ENCODE results near the gene CAV1. TPM values are rescaled to one million over a fixed set of nuclear protein-coding genes. Genes with fewer than 3 reads are reported as not detected.

The CAV1 gene
- total and polyA plus RNA-seq, 2 donors (not counting 1 experiment from before 2014, with no cell fraction given) = 461 to 1,245 TPM

DNA sequence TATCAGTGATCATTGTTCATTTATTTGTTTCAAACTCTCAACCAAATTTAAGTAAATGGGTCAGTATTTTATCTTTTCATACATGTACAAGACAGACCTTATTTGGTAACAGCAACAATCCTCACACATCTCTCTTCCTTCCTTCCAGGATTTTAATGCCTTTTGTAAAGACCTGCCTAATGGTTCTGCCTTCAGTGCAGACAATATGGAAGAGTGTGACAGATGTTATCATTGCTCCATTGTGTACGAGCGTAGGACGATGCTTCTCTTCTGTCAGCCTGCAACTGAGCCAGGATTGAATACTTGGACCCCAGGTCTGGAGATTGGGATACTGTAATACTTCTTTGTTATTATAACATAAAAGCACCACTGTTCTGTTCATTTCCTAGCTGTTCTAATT lies 19.0 kb upstream of the CAV1 start:
- no peak for TF ChIP-seq EZH2 (IDR thresholded peaks at IDR 0.05; ENCODE audit: low read length, missing control alignments)
- TF ChIP-seq, protein P1, sequence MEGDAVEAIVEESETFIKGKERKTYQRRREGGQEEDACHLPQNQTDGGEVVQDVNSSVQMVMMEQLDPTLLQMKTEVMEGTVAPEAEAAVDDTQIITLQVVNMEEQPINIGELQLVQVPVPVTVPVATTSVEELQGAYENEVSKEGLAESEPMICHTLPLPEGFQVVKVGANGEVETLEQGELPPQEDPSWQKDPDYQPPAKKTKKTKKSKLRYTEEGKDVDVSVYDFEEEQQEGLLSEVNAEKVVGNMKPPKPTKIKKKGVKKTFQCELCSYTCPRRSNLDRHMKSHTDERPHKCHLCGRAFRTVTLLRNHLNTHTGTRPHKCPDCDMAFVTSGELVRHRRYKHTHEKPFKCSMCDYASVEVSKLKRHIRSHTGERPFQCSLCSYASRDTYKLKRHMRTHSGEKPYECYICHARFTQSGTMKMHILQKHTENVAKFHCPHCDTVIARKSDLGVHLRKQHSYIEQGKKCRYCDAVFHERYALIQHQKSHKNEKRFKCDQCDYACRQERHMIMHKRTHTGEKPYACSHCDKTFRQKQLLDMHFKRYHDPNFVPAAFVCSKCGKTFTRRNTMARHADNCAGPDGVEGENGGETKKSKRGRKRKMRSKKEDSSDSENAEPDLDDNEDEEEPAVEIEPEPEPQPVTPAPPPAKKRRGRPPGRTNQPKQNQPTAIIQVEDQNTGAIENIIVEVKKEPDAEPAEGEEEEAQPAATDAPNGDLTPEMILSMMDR (conservative IDR thresholded peaks at IDR 0.05 in 1 of 2, IDR thresholded peaks at IDR 0.05 in 1 of 2; ENCODE audit: low read depth in 1 of 2, low read length in 2 of 2) = no peak
- Histone ChIP-seq H3K79me2 (ENCODE audit: control insufficient read depth, insufficient read depth, low read length) (peaks cover 46% of the 10 kb centered on the region), H2AFZ (ENCODE audit: low read length) (no peak overlapping the region), H3K4me2 (ENCODE audit: extremely low read depth, insufficient read depth, low read length) (no peak overlapping the region), H3K36me3 (ENCODE audit: control insufficient read depth, insufficient read depth, low read length) (peaks cover 5% of the 10 kb centered on the region), H3K27me3 (ENCODE audit: control insufficient read depth, insufficient read depth, low read length) (no peaks in the 10 kb centered on the region), H3K27ac (ENCODE audit: insufficient read depth, low read length) (no peak overlapping the region), H3K4me3 (replicated peaks in 1 of 4; ENCODE audit: control extremely low read depth in 1 of 4, insufficient read depth in 1 of 4, low read depth in 3 of 4, low read length in 4 of 4) (no peak overlapping the region), H3K9me3 (ENCODE audit: control insufficient read depth, insufficient read depth, low read depth, low read length) (no peaks in the 10 kb centered on the region), H3K4me1 (ENCODE audit: control insufficient read depth, extremely low read depth, insufficient read depth, low read length) (peaks cover 5% of the 10 kb centered on the region), H3K9ac (ENCODE audit: insufficient read depth, low read length) (no peak overlapping the region), H4K20me1 (ENCODE audit: control insufficient read depth, extremely low read depth, insufficient read depth, low read length) (no peaks in the 10 kb centered on the region)
- no peak for DNase-seq (ENCODE audit: low read depth in 2 of 2)

DNA sequence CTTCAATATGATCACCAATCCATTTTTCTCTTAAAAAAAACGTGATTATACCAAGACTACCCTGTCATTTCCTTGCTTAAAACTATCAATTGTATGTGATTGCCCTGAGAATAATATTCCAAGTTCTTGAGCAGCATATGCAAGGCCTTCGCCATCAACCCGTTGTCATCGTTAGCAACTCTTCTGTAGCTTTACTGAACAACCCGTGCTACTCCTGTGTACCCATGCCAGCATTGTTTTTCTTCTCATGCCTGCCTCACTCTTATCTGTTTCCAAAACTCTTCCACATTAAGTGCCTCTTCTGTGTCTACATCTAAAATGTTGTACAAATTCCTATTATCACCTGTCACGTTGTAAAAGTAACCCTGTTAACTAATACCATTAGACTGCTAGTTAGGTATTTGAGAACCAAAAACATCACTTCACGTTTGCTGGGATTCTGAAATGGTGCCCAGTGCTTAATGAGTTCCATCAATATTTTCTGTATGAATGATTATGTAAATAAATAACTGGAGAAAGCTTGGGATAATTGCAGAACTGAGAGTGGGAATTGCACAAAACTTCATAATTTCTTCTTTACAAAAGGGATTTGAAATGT lies 14.8 kb upstream of the CAV1 start:
- TF ChIP-seq, protein P1 (conservative IDR thresholded peaks at IDR 0.05 in 1 of 2, IDR thresholded peaks at IDR 0.05 in 1 of 2; ENCODE audit: low read depth in 1 of 2, low read length in 2 of 2) = no peak
- TF ChIP-seq EZH2 (IDR thresholded peaks at IDR 0.05; ENCODE audit: low read length, missing control alignments) = no peak
- peak in 1 of 2 donors; percentile 46 for DNase-seq (ENCODE audit: low read depth in 2 of 2)
- peaks cover 5% of the 10 kb centered on the region for H3K36me3 ChIP-seq (ENCODE audit: control insufficient read depth, insufficient read depth, low read length)
- peaks cover 4% of the 10 kb centered on the region for H3K4me1 ChIP-seq (ENCODE audit: control insufficient read depth, extremely low read depth, insufficient read depth, low read length)
- peaks cover 9% of the 10 kb centered on the region for H3K79me2 ChIP-seq (ENCODE audit: control insufficient read depth, insufficient read depth, low read length)
- H3K9me3 ChIP-seq (ENCODE audit: control insufficient read depth, insufficient read depth, low read depth, low read length) = no peaks in the 10 kb centered on the region
- H3K4me2 ChIP-seq (ENCODE audit: extremely low read depth, insufficient read depth, low read length) = no peak overlapping the region
- H2AFZ ChIP-seq (ENCODE audit: low read length) = no peak overlapping the region
- no peak overlapping the region for H3K27ac ChIP-seq (ENCODE audit: insufficient read depth, low read length)
- H3K27me3 ChIP-seq (ENCODE audit: control insufficient read depth, insufficient read depth, low read length) = no peaks in the 10 kb centered on the region
- no peaks in the 10 kb centered on the region for H4K20me1 ChIP-seq (ENCODE audit: control insufficient read depth, extremely low read depth, insufficient read depth, low read length)
- H3K4me3 ChIP-seq (replicated peaks in 1 of 4; ENCODE audit: control extremely low read depth in 1 of 4, insufficient read depth in 1 of 4, low read depth in 3 of 4, low read length in 4 of 4) = no peak overlapping the region
- no peak overlapping the region for H3K9ac ChIP-seq (ENCODE audit: insufficient read depth, low read length)

DNA sequence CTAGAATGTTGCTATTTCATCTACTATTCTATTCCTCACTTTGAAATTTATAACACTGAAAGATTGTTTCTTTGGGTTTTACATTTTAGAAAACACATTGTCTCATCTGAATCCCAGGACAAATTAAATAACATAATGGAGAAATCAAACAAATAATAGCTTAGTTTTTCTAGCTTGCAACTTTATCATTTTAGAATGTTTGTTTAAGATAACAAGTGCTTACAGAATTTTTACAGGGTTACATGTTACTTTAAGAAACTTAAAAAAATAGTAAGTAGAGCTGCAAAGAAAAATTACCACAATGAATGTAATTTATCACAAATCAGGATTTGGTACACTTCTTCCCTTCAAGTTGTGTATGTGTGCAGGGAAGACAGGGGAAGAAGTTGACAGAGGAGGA lies 14.0 kb upstream of the CAV1 start:
- Histone ChIP-seq H2AFZ (ENCODE audit: low read length) (no peak overlapping the region), H3K4me2 (ENCODE audit: extremely low read depth, insufficient read depth, low read length) (peak overlapping the region; percentile 85), H3K4me3 (replicated peaks in 1 of 4; ENCODE audit: control extremely low read depth in 1 of 4, insufficient read depth in 1 of 4, low read depth in 3 of 4, low read length in 4 of 4) (no peak overlapping the region), H3K79me2 (ENCODE audit: control insufficient read depth, insufficient read depth, low read length) (peaks cover 2% of the 10 kb centered on the region), H3K27me3 (ENCODE audit: control insufficient read depth, insufficient read depth, low read length) (no peaks in the 10 kb centered on the region), H4K20me1 (ENCODE audit: control insufficient read depth, extremely low read depth, insufficient read depth, low read length) (no peaks in the 10 kb centered on the region), H3K9ac (ENCODE audit: insufficient read depth, low read length) (no peak overlapping the region), H3K27ac (ENCODE audit: insufficient read depth, low read length) (no peak overlapping the region), H3K36me3 (ENCODE audit: control insufficient read depth, insufficient read depth, low read length) (peaks cover 3% of the 10 kb centered on the region), H3K9me3 (ENCODE audit: control insufficient read depth, insufficient read depth, low read depth, low read length) (no peaks in the 10 kb centered on the region), H3K4me1 (ENCODE audit: control insufficient read depth, extremely low read depth, insufficient read depth, low read length) (peaks cover 4% of the 10 kb centered on the region)
- TF ChIP-seq EZH2 (IDR thresholded peaks at IDR 0.05; ENCODE audit: low read length, missing control alignments) = no peak
- TF ChIP-seq, protein P1 (conservative IDR thresholded peaks at IDR 0.05 in 1 of 2, IDR thresholded peaks at IDR 0.05 in 1 of 2; ENCODE audit: low read depth in 1 of 2, low read length in 2 of 2) = no peak
- no peak for DNase-seq (ENCODE audit: low read depth in 2 of 2)

Measured in fibroblast of lung (primary cell).